ENCODE results near the gene ANKRD33.

The ANKRD33 gene

DNA sequence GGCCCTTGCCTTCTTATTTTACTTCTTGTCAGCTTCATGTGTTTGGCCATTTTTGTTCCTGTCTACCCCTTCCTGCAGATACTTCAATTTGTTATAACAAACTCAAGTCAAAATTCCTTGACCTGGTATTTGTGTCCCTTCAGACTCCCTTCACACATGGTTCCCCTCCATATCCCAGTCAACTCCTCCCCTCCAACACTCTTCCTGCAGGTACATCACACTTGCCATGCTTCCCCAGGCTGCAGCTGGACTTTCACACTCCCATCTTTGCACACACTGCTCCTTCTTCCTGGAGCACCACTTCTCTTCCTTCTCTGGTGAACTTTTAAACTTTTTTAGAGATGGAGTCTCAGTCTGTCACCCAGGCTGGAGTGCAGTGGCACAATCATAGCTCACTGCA lies 20.5 kb upstream of the ANKRD33 start:
- no peak for ATAC-seq
- TF ChIP-seq, protein P1, sequence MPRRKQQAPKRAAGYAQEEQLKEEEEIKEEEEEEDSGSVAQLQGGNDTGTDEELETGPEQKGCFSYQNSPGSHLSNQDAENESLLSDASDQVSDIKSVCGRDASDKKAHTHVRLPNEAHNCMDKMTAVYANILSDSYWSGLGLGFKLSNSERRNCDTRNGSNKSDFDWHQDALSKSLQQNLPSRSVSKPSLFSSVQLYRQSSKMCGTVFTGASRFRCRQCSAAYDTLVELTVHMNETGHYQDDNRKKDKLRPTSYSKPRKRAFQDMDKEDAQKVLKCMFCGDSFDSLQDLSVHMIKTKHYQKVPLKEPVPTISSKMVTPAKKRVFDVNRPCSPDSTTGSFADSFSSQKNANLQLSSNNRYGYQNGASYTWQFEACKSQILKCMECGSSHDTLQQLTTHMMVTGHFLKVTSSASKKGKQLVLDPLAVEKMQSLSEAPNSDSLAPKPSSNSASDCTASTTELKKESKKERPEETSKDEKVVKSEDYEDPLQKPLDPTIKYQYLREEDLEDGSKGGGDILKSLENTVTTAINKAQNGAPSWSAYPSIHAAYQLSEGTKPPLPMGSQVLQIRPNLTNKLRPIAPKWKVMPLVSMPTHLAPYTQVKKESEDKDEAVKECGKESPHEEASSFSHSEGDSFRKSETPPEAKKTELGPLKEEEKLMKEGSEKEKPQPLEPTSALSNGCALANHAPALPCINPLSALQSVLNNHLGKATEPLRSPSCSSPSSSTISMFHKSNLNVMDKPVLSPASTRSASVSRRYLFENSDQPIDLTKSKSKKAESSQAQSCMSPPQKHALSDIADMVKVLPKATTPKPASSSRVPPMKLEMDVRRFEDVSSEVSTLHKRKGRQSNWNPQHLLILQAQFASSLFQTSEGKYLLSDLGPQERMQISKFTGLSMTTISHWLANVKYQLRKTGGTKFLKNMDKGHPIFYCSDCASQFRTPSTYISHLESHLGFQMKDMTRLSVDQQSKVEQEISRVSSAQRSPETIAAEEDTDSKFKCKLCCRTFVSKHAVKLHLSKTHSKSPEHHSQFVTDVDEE (CRISPR knock-in tag; IDR thresholded peaks at IDR 0.05) = no peak
- TF ChIP-seq BACH2 (CRISPR knock-in tag; IDR thresholded peaks at IDR 0.05; ENCODE audit: borderline replicate concordance) = no peak
- no peak for TF ChIP-seq ZNF8 (CRISPR knock-in tag; IDR thresholded peaks at IDR 0.05)
- TF ChIP-seq, protein P2, sequence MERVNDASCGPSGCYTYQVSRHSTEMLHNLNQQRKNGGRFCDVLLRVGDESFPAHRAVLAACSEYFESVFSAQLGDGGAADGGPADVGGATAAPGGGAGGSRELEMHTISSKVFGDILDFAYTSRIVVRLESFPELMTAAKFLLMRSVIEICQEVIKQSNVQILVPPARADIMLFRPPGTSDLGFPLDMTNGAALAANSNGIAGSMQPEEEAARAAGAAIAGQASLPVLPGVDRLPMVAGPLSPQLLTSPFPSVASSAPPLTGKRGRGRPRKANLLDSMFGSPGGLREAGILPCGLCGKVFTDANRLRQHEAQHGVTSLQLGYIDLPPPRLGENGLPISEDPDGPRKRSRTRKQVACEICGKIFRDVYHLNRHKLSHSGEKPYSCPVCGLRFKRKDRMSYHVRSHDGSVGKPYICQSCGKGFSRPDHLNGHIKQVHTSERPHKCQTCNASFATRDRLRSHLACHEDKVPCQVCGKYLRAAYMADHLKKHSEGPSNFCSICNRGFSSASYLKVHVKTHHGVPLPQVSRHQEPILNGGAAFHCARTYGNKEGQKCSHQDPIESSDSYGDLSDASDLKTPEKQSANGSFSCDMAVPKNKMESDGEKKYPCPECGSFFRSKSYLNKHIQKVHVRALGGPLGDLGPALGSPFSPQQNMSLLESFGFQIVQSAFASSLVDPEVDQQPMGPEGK (CRISPR knock-in tag; IDR thresholded peaks at IDR 0.05; ENCODE audit: borderline replicate concordance) = no peak

DNA sequence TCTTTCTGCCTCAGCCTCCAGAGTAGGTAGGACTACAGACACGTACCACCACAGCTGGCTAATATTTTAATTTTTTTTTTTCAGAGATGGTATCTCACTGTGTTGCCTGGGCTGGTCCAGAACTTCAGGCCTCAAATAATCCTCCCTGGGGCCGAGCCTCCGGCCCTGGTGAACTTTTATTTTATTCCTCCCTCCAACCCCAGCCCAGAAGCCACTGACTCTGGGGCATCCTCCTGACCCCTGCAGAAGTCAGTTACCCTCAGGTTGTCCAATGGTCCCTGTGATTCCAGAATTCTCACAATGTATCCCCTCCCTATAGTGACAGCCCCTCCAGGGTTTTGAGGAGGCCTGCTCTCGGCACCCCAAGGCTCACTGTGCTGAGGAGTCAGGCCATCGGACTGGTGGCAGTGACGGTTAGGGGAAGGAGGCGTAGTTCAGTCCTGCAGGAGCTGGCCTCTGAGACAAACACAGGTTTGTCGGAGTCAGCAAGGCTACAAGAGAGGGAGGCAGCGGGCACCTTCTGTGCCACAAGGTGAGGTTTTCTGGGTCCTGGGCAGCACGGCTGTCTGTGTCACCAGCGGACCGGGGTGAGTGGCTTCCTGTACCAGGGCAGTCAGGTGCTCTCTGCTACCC lies 20.0 kb upstream of the ANKRD33 start:
- TF ChIP-seq ARNTL (CRISPR knock-in tag; IDR thresholded peaks at IDR 0.05; ENCODE audit: borderline replicate concordance, low read depth) (no peak), TCF4 (CRISPR knock-in tag; IDR thresholded peaks at IDR 0.05; ENCODE audit: borderline replicate concordance) (no peak), ZC3H10 (CRISPR knock-in tag; IDR thresholded peaks at IDR 0.05) (no peak), RARB (CRISPR knock-in tag; IDR thresholded peaks at IDR 0.05) (no peak)
- no peak for ATAC-seq

DNA sequence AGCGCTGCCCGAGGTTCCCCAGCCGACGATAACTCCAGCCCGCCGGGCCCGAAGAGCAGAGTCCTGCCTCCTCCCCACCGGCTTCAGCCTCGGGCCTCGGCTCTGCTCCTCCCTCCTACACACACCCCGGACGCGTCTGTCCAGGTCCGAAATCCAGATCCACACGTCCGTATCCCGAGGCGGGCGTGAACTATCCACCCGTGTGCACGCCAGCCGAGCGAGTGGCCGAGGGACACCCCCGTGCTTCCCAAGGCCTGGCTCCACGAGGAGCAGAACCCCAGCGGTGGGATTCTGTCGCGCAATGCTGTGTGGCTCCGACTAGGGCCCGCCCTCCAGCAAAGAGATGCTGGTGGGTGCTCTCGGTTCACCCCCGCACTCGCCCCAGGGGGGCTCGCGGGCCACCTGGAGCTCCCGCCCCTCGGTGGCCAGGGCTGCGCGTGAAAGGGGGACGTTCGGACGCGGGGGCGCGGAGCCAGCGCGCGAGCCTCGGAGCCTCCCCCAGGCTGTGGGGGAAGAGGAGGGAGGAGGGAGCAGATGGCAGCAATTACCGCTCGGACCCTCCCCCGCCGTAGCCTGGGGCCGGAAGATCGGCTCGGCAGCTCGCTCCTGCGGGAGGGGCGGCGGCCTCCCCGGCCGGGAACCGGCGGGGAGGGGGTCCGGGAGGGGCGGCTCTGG lies 18.9 kb upstream of the ANKRD33 start:
- TF ChIP-seq TCF4 (CRISPR knock-in tag; IDR thresholded peaks at IDR 0.05; ENCODE audit: borderline replicate concordance) (peak; percentile 46; the same call in 1 of the 2 replicates), ZFP3 (CRISPR knock-in tag; IDR thresholded peaks at IDR 0.05) (no peak)
- TF ChIP-seq, protein P2 (CRISPR knock-in tag; IDR thresholded peaks at IDR 0.05; ENCODE audit: borderline replicate concordance) = peak; percentile 80; the same call in 1 of the 2 replicates
- ATAC-seq = peak; percentile 37

DNA sequence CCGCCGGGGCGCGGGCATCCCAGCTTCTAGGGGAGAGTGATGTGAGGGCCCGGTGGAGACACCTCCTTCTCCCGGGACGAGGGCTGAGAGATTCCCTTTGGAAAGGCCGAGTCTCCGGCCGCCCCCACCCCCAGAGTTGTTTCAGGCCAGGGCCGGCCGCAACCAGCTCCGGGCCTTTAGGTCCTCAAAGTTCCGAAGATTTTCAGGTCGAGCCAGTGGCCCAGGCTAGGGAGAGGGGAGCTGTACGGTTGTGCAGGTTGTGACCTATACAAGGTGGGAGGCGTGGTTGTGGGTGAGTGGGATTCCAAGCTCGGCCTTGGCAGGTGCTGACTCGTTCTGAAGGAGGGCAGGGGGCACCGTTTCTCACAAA lies 18.4 kb upstream of the ANKRD33 start:
- peak; percentile 15; the same call in 2 of the 3 replicates for ATAC-seq
- TF ChIP-seq PPARA (CRISPR knock-in tag; IDR thresholded peaks at IDR 0.05; ENCODE audit: borderline replicate concordance) = no peak
- TF ChIP-seq ZNF8 (CRISPR knock-in tag; IDR thresholded peaks at IDR 0.05) = no peak
- TF ChIP-seq ZFP30 (CRISPR knock-in tag; IDR thresholded peaks at IDR 0.05) = no peak
- TF ChIP-seq, protein P3, sequence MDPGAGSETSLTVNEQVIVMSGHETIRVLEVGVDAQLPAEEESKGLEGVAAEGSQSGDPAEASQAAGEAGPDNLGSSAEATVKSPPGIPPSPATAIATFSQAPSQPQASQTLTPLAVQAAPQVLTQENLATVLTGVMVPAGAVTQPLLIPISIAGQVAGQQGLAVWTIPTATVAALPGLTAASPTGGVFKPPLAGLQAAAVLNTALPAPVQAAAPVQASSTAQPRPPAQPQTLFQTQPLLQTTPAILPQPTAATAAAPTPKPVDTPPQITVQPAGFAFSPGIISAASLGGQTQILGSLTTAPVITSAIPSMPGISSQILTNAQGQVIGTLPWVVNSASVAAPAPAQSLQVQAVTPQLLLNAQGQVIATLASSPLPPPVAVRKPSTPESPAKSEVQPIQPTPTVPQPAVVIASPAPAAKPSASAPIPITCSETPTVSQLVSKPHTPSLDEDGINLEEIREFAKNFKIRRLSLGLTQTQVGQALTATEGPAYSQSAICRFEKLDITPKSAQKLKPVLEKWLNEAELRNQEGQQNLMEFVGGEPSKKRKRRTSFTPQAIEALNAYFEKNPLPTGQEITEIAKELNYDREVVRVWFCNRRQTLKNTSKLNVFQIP (CRISPR knock-in tag; IDR thresholded peaks at IDR 0.05; ENCODE audit: borderline replicate concordance, low read depth) = no peak
- no peak for TF ChIP-seq ZC3H10 (CRISPR knock-in tag; IDR thresholded peaks at IDR 0.05)
- TF ChIP-seq, protein P4, sequence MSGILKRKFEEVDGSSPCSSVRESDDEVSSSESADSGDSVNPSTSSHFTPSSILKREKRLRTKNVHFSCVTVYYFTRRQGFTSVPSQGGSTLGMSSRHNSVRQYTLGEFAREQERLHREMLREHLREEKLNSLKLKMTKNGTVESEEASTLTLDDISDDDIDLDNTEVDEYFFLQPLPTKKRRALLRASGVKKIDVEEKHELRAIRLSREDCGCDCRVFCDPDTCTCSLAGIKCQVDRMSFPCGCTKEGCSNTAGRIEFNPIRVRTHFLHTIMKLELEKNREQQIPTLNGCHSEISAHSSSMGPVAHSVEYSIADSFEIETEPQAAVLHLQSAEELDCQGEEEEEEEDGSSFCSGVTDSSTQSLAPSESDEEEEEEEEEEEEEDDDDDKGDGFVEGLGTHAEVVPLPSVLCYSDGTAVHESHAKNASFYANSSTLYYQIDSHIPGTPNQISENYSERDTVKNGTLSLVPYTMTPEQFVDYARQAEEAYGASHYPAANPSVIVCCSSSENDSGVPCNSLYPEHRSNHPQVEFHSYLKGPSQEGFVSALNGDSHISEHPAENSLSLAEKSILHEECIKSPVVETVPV (CRISPR knock-in tag; IDR thresholded peaks at IDR 0.05) = no peak
- TF ChIP-seq RARB (CRISPR knock-in tag; IDR thresholded peaks at IDR 0.05) = no peak
- TF ChIP-seq, protein P1 (CRISPR knock-in tag; IDR thresholded peaks at IDR 0.05) = no peak
- no peak for TF ChIP-seq ISL1 (CRISPR knock-in tag; IDR thresholded peaks at IDR 0.05)
- TF ChIP-seq BACH2 (CRISPR knock-in tag; IDR thresholded peaks at IDR 0.05; ENCODE audit: borderline replicate concordance) = no peak
- TF ChIP-seq, protein P2 (CRISPR knock-in tag; IDR thresholded peaks at IDR 0.05; ENCODE audit: borderline replicate concordance) = no peak
- no peak for TF ChIP-seq ARNTL (CRISPR knock-in tag; IDR thresholded peaks at IDR 0.05; ENCODE audit: borderline replicate concordance, low read depth)
- TF ChIP-seq ZNF70 (CRISPR knock-in tag; IDR thresholded peaks at IDR 0.05) = no peak
- no peak for TF ChIP-seq SNAI2 (CRISPR knock-in tag; IDR thresholded peaks at IDR 0.05)
- TF ChIP-seq GLIS3 (CRISPR knock-in tag; IDR thresholded peaks at IDR 0.05) = no peak
- TF ChIP-seq CSDC2 (CRISPR knock-in tag; IDR thresholded peaks at IDR 0.05) = no peak
- no peak for TF ChIP-seq OSR1 (CRISPR knock-in tag; IDR thresholded peaks at IDR 0.05)
